Neuronal stem cell (in vitro differentiated cells): ENCODE results near the gene CCDC175.

Experiments
- DNase-seq: peaks from one replicate; pipeline ENCODE4 v3.0.0-alpha.2; 2013; ENCODE audit warnings: low spot score
- H2AFZ ChIP-seq: one replicate; pipeline ENCODE4 v1.6.1; 2013; ENCODE audit warnings: mild to moderate bottlenecking, low read length, inconsistent platforms
- H2AK5ac ChIP-seq: 2 replicates; pipeline ENCODE4 v1.6.1; 2013; ENCODE audit warnings: low read depth, mild to moderate bottlenecking, inconsistent platforms, low read length, moderate library complexity, mixed read lengths
- H2BK120ac ChIP-seq: 2 replicates; pipeline ENCODE4 v1.6.1; 2013; ENCODE audit warnings: low read depth, mild to moderate bottlenecking, inconsistent platforms, low read length, moderate library complexity, mixed read lengths
- H2BK12ac ChIP-seq: one replicate; pipeline ENCODE4 v1.6.1; 2013; ENCODE audit warnings: low read length, inconsistent platforms
- H2BK15ac ChIP-seq: 2 replicates; pipeline ENCODE4 v1.6.1; 2013; ENCODE audit warnings: mild to moderate bottlenecking, low read length, inconsistent platforms, mixed read lengths
- H2BK5ac ChIP-seq: one replicate; pipeline ENCODE4 v1.6.1; 2013; ENCODE audit warnings: inconsistent platforms, mild to moderate bottlenecking, low read length, moderate library complexity
- H3K14ac ChIP-seq: one replicate; pipeline ENCODE4 v1.6.1; 2013; ENCODE audit warnings: low read length, inconsistent platforms
- H3K18ac ChIP-seq: 2 replicates; pipeline ENCODE4 v1.6.1; 2013; ENCODE audit warnings: low read length, inconsistent platforms
- H3K23ac ChIP-seq: 2 replicates; pipeline ENCODE4 v1.6.1; 2013; ENCODE audit warnings: low read depth, mild to moderate bottlenecking, mixed read lengths, low read length, inconsistent platforms; ENCODE audit not compliant: poor library complexity
- H3K27ac ChIP-seq: replicated peaks from 3 replicates; pipeline ENCODE4 v1.5.1; 2013; ENCODE audit warnings: low read length, inconsistent platforms
- H3K27me3 ChIP-seq, 3 experiments: 2 replicates each; pipeline ENCODE4 v1.6.1; 2013; ENCODE audit warnings: low read length in 3 of 3, mild to moderate bottlenecking in 2 of 3, inconsistent platforms in 1 of 3, low read depth in 1 of 3, mixed read lengths in 1 of 3, moderate library complexity in 1 of 3; ENCODE audit not compliant: control insufficient read depth in 3 of 3, insufficient read depth in 3 of 3
- H3K36me3 ChIP-seq, 2 donors: replicated peaks in 1 of 2; 2 replicates each; pipeline ENCODE4 v1.6.1; 2013; ENCODE audit warnings: low read length in 2 of 2; ENCODE audit not compliant: control insufficient read depth in 2 of 2, insufficient read depth in 2 of 2
- H3K4ac ChIP-seq: 2 replicates; pipeline ENCODE4 v1.6.1; 2013; ENCODE audit warnings: inconsistent platforms, mild to moderate bottlenecking, low read length, moderate library complexity
- H3K4me1 ChIP-seq, 2 donors: 1 replicate in 1 of 2; 2 replicates in 1 of 2; pipeline ENCODE4 v1.6.1; 2013; ENCODE audit warnings: low read length in 2 of 2, low read depth in 1 of 2; ENCODE audit not compliant: control insufficient read depth in 2 of 2, insufficient read depth in 1 of 2
- H3K4me2 ChIP-seq: one replicate; pipeline ENCODE4 v1.6.1; 2013; ENCODE audit warnings: mild to moderate bottlenecking, low read length, inconsistent platforms; ENCODE audit not compliant: insufficient read depth, poor library complexity, severe bottlenecking
- H3K4me3 ChIP-seq, 2 donors: 2 replicates each; pipeline ENCODE4 v1.5.1; 2013; ENCODE audit warnings: low read length in 2 of 2, mild to moderate bottlenecking in 2 of 2, inconsistent platforms in 1 of 2, moderate library complexity in 1 of 2
- H3K79me1 ChIP-seq: one replicate; pipeline ENCODE4 v1.6.1; 2013; ENCODE audit warnings: low read depth, mild to moderate bottlenecking, inconsistent platforms, low read length, moderate library complexity
- H3K9ac ChIP-seq: one replicate; pipeline ENCODE4 v1.6.1; 2013; ENCODE audit warnings: mild to moderate bottlenecking, low read depth, low read length, inconsistent platforms; ENCODE audit not compliant: poor library complexity
- H3K9me3 ChIP-seq, 2 donors: replicated peaks in 1 of 2; 2 replicates each; pipeline versions ENCODE3 to v1.6.1; 2013; ENCODE audit warnings: low read length in 2 of 2, mild to moderate bottlenecking in 2 of 2, inconsistent platforms in 1 of 2, low read depth in 1 of 2, mixed read lengths in 1 of 2, moderate library complexity in 1 of 2; ENCODE audit not compliant: control insufficient read depth in 2 of 2, insufficient read depth in 1 of 2
- H4K8ac ChIP-seq: one replicate; pipeline ENCODE4 v1.6.1; 2013; ENCODE audit warnings: low read depth, mild to moderate bottlenecking, inconsistent platforms, low read length, moderate library complexity
- H4K91ac ChIP-seq: one replicate; pipeline ENCODE4 v1.6.1; 2013; ENCODE audit warnings: low read length, low read depth, mild to moderate bottlenecking, inconsistent platforms; ENCODE audit not compliant: poor library complexity
- WGBS, 2 donors: extraction: QIAGEN DNeasy Blood & Tissue Kit; methylation state at CpG; one replicate each; pipeline ENCODE4 v1.1.7; 2013; ENCODE audit warnings: missing lambda C conversion rate in 2 of 2, mixed read lengths in 1 of 2; ENCODE audit not compliant: insufficient read length in 2 of 2, insufficient replicate concordance in 1 of 2; ENCODE audit errors: extremely low coverage in 2 of 2; 5-methylcytosine and 5-hydroxymethylcytosine counted together

The CCDC175 gene

GRCh38 chr14:59509101-59509500, 67.5 kb downstream of the CCDC175 start:
- Histone ChIP-seq H2AFZ (no peak overlapping the region), H2BK5ac (no peak overlapping the region), H4K8ac (no peak overlapping the region), H3K4me1 (peaks cover 0 to 4% of the 10 kb centered on the region in 2 donors), H3K18ac (no peak overlapping the region), H4K91ac (no peak overlapping the region), H3K9ac (no peak overlapping the region), H3K9me3 (no peaks in the 10 kb centered on the region), H3K79me1 (peaks cover 1% of the 10 kb centered on the region), H3K4me3 (no peak overlapping the region), H3K27me3 (no peaks in the 10 kb centered on the region), H3K4ac (no peak overlapping the region), H3K27ac (no peak overlapping the region), H2BK12ac (no peak overlapping the region), H2BK120ac (no peak overlapping the region), H3K14ac (no peak overlapping the region), H3K4me2 (no peak overlapping the region), H2AK5ac (no peak overlapping the region), H3K23ac (no peak overlapping the region), H2BK15ac (no peak overlapping the region), H3K36me3 (peaks cover 1 to 9% of the 10 kb centered on the region in 2 donors)
- no CpG with 5 or more reads among the region's 3 CpGs for WGBS, 2 donors
- no peak for DNase-seq

GRCh38 chr14:59507752-59508103, 68.9 kb downstream of the CCDC175 start:
- Histone ChIP-seq H3K27ac (no peak overlapping the region), H3K27me3 (no peaks in the 10 kb centered on the region), H2BK12ac (no peak overlapping the region), H3K9ac (no peak overlapping the region), H3K4me3 (no peak overlapping the region), H3K9me3 (no peaks in the 10 kb centered on the region), H4K8ac (no peak overlapping the region), H3K4ac (no peak overlapping the region), H2AK5ac (no peak overlapping the region), H3K14ac (no peak overlapping the region), H2BK15ac (no peak overlapping the region), H3K4me2 (no peak overlapping the region), H3K18ac (no peak overlapping the region), H3K36me3 (peaks cover 4 to 23% of the 10 kb centered on the region in 2 donors), H3K23ac (no peak overlapping the region), H2AFZ (no peak overlapping the region), H3K79me1 (peaks cover 1% of the 10 kb centered on the region), H3K4me1 (peaks cover 0 to 4% of the 10 kb centered on the region in 2 donors), H2BK120ac (no peak overlapping the region), H2BK5ac (no peak overlapping the region), H4K91ac (no peak overlapping the region)
- no CpG with 5 or more reads among the region's 3 CpGs for WGBS, 2 donors
- no peak for DNase-seq

GRCh38 chr14:59507063-59507751, 69.4 kb downstream of the CCDC175 start:
- no peak overlapping the region for H4K8ac ChIP-seq
- H3K9me3 ChIP-seq, result no peaks in the 10 kb centered on the region
- no peak overlapping the region for H4K91ac ChIP-seq
- H3K27me3 ChIP-seq, result no peaks in the 10 kb centered on the region
- peaks cover 4 to 28% of the 10 kb centered on the region in 2 donors for H3K36me3 ChIP-seq
- H3K4me3 ChIP-seq, result no peak overlapping the region
- H3K9ac ChIP-seq, result no peak overlapping the region
- H3K4me2 ChIP-seq, result no peak overlapping the region
- H3K18ac ChIP-seq, result no peak overlapping the region
- no peak overlapping the region for H3K27ac ChIP-seq
- no peak overlapping the region for H2AFZ ChIP-seq
- H3K79me1 ChIP-seq, result peaks cover 1% of the 10 kb centered on the region
- no peak overlapping the region for H2BK15ac ChIP-seq
- no peak overlapping the region for H2AK5ac ChIP-seq
- H3K23ac ChIP-seq, result no peak overlapping the region
- peak; percentile 63 for DNase-seq
- peaks cover 0 to 3% of the 10 kb centered on the region in 2 donors for H3K4me1 ChIP-seq
- H3K4ac ChIP-seq, result no peak overlapping the region
- H2BK5ac ChIP-seq, result no peak overlapping the region
- H3K14ac ChIP-seq, result no peak overlapping the region
- no peak overlapping the region for H2BK12ac ChIP-seq
- H2BK120ac ChIP-seq, result no peak overlapping the region

GRCh38 chr14:59503256-59503655, 73.4 kb downstream of the CCDC175 start:
- Histone ChIP-seq H4K8ac (no peak overlapping the region), H2BK5ac (no peak overlapping the region), H3K14ac (no peak overlapping the region), H2BK15ac (no peak overlapping the region), H3K4me3 (no peak overlapping the region), H4K91ac (no peak overlapping the region), H3K79me1 (no peaks in the 10 kb centered on the region), H3K18ac (no peak overlapping the region), H3K9me3 (no peaks in the 10 kb centered on the region), H3K4me1 (no peaks in the 10 kb centered on the region), H2AFZ (no peak overlapping the region), H3K4ac (no peak overlapping the region), H3K4me2 (no peak overlapping the region), H3K9ac (no peak overlapping the region), H2BK12ac (no peak overlapping the region), H3K36me3 (peaks cover 6 to 68% of the 10 kb centered on the region in 2 donors), H2AK5ac (no peak overlapping the region), H3K27me3 (no peaks in the 10 kb centered on the region), H3K27ac (no peak overlapping the region), H3K23ac (no peak overlapping the region), H2BK120ac (no peak overlapping the region)
- no CpG with 5 or more reads among the region's 4 CpGs for WGBS, 2 donors
- DNase-seq, result no peak
